CD4-positive, alpha-beta T cell treated with Interleukin-4 for 4 hours (primary cell): Measurements from ENCODE around the gene FOXI1.

ENCODE experiments used
- DNase-seq: peaks from one replicate; pipeline ENCODE4 v3.0.0-alpha.2; 2020

FOXI1 gene

DNA sequence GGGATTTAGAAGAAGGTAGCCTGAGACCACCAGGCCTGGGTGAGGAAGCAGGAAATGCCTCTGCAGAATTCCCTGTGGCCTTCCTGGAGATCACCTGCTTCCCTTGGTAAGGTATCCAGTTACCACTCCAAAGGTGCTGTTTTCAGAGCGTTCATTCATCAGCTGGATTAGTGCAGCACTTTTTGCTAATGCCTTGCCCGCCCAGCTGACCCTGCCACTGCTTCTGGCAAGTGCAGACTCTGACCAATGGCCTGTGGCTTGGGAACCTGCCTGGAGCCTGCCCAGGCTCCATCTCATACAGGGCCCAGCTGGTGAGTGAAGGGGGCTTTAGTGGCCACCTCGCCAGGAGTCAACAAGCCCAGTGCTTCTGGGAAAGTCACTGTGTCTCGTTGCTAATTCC lies 48.6 kb downstream of the FOXI1 start:
- DNase-seq: no peak

DNA sequence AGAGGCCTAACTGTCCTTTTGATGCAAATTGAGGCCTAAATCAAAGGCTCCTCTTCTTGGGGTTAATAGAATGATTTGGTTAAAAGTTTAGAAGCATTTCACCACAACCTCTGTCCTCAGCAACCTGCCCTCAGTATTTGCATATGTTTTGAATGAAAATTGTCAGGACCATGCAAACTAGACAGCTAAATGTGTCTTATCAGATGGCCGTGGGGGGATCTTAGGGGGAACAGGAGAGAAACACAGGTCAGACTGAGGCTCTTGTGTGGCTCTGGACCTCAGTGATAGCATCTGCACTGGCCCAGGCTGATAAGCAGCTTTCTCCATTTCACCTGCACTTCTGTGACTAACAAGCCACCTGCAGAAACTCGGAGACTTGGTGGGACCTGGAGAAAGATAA lies 49.0 kb downstream of the FOXI1 start:
- DNase-seq: no peak

DNA sequence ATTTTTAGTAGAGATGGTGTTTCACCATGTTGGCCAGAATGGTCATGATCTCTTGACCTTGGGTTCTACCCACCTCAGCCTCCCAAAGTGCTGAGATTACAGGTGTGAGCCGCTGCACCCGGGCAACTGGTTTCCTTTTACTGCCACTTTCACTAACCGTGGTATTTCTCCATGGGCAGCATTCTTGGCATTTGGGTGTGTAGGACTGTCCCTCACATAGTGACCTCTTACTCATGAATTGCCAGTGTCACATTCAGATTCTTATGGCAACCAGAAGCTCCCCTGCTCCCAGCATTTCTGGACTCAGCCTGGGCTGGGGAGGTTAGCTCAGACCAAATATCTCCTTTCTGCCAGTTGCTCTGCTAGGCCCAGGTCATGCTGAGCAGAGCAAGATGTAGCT lies 50.1 kb downstream of the FOXI1 start:
- no peak for DNase-seq

DNA sequence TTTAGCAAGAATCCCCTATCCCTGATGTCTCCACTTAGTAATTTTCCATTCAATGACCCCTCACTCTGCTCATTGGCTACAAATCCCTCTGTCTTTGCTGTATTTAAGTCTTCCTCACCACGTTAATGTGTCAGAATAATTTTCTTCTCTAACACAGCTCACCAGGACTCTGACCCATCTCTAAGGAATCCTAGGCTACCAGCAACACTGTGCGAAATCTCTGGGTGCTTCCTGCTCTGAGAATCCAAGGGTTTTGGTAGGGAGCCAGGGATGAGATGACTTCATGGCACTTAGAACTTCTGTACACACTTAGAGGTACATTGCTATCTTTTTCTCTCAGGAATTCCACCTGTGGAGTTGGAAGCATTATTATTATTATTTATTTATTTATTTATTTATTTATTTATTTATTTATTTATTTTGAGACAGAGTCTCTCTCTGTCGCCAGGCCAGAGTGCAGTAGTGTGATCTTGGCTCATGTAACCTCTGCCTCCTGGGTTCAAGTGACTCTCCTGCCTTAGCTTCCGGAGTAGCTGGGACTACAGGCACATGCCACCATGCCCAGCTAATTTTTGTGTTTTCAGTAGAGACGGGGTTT lies 53.5 kb downstream of the FOXI1 start:
- DNase-seq: no peak
